GM19351 (cell line): Measurements from ENCODE around the gene MYO3B.
"Not testable (repeated sequence)": the region's sequence is repeated elsewhere in the genome, so short reads cannot be mapped to it uniquely, and the experiment has no call there.

Source experiments
- ATAC-seq: cut with Tn5 transposase; IDR thresholded peaks from one replicate; pipeline ENCODE4 v1.9.1; 2021; ENCODE audit warnings: mild to moderate bottlenecking, moderate library complexity; ENCODE audit not compliant: unreplicated experiment

The MYO3B gene

DNA sequence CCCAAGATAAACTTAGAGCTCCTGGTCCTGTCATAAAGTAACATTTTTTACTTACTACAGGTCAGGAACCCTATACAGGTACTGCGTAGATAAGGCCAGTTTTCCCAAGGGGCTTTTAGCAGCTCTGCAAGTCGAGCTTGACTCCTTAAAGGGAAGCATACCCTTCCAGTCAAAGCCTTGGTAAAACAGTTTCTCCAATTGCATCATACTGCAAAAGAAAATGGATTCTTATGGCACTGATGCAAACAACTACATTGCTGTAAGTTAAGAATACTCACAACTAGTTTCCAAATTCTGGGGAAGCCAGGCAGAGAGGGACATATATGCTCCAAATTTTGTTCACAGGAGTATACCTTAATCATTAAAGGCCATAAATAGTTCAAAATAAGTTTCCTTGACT is 31.0 kb downstream of the MYO3B start:
- ATAC-seq = no peak

DNA sequence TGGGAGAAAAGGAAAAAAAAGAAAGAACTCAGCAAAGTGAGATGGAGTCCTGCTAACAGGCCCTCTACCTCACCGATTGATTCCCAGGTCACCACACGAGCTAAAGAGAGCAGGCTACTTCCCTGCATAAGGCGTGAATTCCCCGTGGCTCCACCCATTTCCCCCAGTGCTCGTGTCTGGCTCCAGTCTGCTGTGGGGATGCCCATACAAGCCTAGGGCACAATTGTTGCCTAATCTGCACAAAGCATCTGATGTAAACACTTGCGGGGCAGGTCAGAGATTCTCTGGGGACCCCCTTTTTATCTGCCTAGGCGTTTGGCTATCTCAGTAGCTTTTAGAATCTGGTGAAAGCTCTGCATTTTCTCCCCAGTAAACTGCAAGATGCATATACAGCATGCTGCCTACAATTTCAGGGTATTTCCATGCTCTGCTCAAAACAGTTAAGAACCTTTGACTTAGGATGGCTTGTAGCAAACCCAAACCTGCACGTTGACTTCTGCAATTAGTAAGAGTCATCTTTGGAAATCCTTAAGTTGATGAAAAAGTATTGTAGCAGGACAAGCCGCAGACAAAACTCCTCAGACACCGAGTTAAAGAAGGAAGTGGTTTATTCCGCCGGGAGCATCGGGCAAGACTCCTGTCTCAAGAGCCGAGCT is 34.8 kb downstream of the MYO3B start:
- no peak for ATAC-seq

DNA sequence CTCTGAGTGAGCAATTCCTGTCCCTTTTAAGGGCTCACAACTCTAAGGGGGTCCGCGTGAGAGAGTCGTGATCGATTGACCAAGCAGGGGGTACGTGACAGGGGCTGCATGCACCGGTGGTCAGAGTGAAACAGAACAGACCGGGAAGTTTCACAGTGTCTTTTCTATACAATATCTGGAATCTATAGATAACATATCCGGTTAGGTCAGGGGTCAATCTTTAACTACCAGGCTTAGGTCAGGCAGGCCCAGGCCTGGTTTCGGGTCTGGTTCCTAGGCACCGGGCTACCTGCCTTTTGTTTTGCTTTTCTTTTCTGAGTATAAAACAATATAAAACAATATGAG is 35.3 kb downstream of the MYO3B start:
- ATAC-seq = not testable (repeated sequence)

DNA sequence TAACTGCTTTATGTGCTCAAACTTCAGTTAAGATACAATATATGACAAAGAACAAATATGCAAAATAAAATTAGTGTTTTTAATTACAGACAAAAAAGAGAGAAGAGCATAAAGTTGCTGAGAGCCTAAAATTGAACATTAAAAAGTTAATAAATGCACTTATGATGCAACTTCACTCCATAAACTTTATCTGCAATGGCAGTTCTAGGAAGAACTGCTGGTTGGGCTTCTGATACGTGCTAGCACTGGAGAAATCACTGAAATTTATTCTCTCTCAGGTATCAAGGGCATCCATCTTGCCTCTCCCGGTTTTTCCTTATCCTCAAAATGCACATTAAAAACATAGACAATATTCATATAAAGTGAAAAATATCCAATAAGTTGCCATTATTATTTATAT is 35.7 kb downstream of the MYO3B start:
- no peak for ATAC-seq

DNA sequence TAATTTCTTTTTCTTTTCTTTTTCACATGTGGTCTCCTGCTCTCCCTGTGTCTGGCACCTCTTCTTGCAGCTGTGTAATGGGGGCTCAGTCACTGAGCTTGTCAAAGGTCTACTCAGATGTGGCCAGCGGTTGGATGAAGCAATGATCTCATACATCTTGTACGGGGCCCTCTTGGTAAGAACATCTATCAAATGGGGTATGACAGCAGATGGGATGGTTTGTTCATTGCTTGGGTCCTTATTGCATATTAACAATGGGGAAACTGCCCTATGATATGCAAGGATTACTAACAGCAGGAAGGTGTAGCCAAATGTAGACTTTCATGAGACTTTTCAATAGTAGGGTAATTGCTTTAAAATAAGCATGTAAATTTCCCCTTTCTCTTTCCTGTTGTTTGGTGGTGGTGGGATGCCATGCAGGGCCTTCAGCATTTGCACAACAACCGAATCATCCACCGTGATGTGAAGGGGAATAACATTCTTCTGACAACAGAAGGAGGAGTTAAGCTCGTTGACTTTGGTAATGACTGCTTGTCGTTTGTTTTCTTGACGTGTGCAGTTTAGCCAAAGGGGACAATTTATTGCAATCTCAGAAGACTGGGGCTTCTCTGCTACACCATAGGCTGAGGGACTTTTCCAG is 36.5 kb downstream of the MYO3B start:
- ATAC-seq = no peak

DNA sequence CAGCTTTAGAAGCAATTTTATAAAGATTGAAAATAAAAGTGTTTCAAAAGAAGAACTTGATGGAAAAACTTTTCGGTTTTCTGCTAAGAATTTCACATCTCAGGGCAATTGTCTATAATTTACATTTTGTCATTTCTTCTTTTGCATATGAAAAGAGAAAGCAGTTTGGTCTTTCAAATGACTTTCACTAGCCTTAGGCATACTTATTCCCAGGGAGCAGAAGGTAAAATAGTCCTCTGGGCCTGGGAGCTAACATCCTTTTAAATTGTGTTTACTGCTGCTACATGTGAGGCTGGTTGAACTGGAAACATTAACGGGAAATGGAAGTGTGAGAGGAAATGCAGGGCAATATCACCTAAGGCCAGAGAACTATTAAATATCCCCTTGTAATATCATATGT is 37.1 kb downstream of the MYO3B start:
- no peak for ATAC-seq

DNA sequence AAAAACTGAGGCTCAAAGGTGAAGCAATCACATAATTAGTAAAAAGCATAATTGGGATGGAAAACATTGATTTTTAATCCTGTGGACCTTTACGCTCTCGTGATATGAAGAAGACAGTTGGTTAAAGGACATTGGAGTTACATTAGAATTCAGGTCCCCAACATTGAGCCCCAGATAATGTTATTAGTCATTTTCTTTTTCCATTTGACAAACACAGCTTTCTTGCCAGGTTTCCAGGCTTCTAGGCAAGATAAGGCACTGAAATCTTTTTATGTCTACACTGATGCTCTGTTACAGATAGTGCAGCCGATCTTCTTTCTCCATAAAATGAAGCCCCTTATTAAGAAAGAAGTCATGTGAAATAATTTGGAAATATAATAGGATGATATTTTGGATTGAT is 38.5 kb downstream of the MYO3B start:
- ATAC-seq = no peak

DNA sequence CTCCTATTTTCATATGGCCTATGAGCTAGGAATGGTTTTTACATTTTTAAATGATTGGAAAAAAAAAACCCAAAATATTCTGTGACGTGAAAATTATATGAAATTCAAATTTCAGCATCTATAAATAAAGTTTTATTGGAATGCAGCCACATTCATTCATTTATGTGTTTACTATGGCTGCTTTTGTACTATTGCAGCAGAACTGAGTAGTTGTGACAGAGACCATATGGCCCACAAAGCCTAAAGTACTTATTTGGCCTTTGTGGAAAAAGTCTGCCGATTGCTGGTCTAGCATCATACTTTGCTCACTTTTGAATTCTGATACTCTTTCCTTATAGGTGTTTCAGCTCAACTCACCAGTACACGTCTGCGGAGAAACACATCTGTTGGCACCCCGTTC is 39.0 kb downstream of the MYO3B start:
- ATAC-seq = no peak

DNA sequence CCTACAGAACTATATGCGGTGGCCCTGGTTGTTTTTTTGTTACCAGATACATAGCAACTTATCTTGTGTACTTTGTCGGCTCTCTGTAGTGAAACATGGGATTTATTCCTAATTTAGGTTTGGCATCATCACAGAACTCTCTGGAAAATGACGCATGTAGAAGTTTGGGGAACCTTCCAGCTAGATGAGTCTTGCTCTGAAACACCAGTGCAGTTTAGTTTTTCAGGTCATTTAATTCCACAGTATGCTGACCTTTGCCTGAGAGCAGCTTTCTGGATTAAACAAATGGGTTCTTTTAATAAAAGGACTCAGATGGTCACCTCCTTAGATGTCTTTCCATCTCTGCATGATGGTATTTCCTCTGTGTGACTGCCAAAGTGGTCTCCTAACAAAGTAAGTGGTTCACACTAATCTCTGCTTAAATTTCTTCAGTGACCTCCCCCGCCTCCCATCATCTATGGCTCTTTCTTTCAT is 39.9 kb downstream of the MYO3B start:
- no peak for ATAC-seq

DNA sequence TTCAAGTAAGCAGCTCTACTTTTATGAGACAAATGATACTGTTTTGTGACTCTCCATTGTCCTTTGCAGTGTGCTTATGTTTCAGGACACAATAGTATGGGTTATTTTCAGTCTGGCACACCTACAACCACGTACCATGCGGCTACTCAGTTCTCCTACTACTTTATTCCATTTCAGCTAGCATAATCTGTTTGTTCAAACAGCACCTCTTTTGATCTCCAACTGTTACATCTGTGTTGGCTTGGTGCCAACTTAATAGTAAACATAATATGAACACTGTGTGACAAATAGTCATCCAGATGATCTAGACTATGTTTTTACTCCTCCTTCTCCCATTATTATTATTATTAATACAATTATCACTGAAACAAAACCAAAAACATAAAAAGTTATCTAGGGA is 40.5 kb downstream of the MYO3B start:
- ATAC-seq = no peak

DNA sequence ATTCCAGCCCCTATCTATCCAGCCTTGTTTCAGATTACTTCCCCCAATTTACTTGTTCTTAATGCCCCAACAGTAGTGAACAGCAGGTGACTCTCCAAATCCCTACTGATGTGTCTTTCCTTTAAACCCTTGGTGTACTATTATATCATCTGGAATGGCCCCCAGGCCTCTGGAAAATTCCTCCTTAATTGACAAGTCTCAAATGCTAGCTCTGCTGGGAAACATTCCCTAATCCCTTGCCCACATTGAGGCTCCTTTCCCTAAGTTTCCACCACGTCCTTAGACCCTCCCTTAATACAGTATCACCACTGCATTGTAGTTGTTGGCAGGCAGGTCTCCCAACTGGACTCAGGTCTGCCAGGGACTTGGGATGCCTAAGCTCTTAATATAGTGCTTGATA is 41.0 kb downstream of the MYO3B start:
- ATAC-seq = no peak

DNA sequence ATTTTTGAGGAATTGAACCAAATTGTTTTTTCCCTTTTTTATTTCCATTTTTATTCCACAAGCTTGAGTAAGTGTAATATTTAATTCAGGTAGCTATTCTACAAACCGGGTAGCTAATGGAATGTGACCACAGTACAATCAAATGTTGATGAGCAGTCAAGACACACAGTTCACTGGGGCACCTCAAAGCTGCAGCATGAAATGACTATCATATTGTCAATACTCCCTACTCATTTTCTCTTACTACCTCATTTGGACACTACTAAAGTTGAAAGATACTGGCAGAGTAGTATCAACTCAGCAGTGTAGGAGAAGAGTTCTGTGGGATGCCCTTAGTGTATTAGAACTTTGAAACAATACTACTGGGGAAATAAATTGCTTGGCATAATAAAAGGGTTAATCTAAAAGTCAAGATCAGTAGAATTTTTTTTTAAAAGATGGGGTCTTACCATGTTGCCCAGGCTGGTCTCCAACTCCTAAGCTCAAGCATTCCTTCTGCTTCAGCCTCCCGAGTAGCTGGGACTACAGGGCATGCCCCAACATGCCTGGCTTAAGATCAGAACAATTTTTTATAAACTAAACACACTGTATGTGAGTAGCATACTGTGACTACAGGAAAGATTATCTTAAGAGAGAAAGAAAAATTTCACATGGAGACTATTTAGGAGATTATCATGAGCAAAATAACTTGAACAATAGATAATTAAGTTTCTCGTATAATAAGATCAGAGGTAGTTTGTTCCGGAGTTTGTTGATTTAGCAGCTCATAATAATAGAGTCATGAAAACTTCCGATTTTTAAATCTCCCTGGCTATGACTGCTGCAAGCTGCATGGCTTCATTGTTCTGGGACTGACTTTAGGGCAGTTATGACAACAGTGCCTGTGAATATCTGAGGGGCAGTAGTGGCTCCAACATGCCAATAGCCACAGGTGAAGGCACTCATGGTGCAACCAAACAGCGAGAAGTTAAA is 43.7 kb downstream of the MYO3B start:
- ATAC-seq = no peak

DNA sequence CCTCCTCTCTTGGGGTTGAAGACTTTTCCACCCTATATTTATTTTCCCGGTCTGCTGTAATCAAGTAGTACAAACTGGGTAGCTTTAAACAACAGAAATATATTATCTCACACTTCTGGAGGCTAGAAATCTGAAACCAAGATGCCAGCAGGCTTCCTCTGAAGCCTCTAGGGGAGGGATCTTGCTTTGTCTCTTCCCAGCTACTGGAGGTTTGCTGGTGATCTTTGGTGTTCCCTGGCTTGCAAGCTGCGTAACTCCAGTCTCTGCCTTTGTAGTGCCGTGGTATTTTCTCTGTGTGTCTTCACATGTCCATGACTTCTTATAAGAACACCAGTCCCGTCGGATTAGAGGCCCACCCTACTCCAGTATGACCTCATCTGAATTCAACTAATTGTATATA is 44.4 kb downstream of the MYO3B start:
- no peak for ATAC-seq

DNA sequence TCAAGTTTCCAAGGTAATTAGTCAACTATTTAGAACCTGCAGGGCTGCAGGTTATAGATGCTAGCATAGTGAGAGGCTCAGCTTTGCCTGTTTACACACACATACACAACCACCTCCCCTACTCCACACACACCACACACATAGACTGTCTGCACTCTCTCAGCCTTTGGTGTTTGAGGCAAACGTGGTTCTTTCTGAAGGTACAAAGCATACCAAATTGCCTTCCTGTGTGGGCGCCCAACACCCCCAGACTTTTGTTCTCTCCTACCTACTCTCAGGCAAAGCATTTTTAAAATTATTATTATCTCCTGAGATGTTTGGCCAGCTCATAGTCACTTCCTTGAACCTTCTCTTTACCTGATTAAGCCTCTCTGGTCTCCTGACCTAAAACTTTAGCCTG is 44.9 kb downstream of the MYO3B start:
- no peak for ATAC-seq

DNA sequence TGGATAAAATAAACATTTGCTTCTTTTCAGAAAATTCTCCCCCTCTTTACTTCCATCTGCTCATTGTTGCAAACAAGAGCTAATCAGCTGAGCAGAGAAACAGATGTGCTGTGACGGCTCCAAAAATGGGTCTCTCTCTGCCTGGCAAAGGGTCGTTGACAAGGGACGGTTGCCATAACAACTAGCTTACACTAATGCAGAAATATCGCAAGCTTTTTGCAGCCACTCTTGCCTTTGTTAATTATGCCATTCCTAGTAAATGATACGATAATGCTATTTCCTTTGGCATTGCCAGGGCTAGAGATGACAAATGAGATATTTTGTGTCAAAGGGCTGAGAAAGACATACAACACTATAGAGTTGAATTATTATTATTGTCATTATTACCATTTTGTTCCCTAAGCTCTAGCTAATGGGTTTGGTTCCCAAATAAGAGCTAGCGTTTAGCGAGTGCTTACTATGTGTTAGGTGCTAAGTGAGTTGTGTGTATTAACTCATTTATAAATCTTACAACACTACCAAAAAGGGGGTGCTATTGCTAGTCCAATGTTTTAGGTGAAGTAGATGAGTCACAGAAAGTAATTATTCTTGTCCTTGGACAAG is 46.8 kb downstream of the MYO3B start:
- ATAC-seq = no peak

DNA sequence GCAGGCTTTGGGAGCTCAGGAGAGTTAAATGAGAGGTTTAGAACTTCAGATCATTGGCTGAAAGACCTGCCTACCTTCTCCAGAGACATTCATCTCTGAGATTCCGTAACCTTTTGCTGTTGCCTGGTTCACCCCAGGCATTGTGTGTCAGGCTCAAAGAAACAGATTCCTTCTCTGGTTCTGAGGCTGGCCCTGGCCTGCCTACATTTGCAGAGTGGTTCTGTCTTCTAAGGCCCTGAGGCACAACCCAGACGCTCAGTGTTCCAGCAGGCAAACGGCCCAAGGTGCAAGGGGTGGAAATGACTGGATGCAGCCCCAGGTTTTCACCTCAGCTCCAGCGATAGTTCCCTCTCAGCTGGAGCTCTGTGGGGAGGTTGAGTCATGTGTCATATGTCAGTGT is 48.3 kb downstream of the MYO3B start:
- ATAC-seq = no peak

DNA sequence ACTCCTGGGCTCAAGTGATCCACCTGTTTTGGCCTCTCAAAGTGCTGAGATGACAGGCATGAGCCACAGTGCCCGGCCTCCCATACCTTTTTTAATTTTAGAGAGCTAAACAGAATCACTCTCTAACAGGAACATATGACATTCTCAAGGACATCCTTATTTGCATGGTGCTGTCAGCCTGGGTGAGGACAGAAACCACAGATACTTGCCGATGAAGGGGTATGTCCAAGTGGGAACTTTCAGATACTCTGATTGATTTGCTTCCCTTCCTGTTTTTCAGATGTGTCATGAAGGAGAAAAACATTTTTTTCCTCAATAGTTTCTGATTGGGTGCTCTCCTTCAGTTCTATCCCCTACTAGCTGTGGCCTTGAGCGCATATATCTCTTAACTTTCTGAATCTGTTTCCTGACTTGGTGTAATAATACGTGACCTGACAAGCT is 49.6 kb downstream of the MYO3B start:
- ATAC-seq = peak; percentile 78

DNA sequence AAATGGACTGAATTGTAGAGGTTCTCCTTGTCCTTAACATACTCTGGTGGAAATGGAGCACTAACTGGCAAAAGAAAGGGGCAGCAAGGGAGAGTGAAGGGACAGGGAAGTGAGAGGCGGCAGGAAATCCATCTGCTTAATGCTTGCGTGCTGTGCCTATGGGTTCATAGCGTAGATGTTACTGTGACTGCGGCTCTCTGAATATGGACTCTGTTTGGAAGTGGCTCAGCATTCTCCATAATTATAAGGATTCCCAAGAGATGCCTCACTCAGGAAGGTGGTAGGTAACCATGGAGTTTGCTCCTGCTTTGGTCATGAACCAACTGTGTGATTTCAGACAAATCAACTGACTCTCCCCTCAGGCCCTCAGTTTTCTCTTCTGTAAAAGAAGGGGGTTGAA is 50.0 kb downstream of the MYO3B start:
- no peak for ATAC-seq

DNA sequence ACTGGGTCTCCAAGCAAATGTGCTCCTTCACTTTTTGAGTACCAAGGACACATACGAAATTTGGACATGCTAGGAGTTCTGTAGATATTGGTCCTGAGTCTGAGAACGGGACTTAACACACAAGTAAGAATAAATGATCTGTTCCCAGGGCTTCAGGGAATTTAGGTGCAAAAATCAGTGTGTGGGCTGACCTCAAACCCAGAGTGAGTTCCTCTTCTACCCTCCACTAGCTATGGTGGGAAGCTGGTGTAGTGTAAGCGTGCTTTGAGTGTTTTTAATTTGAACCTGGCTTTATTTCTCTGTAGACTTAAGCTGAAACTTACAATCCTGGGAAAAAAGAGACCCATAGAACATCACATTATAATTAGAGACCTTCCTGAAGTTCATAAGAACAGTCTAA is 50.5 kb downstream of the MYO3B start:
- ATAC-seq = no peak

DNA sequence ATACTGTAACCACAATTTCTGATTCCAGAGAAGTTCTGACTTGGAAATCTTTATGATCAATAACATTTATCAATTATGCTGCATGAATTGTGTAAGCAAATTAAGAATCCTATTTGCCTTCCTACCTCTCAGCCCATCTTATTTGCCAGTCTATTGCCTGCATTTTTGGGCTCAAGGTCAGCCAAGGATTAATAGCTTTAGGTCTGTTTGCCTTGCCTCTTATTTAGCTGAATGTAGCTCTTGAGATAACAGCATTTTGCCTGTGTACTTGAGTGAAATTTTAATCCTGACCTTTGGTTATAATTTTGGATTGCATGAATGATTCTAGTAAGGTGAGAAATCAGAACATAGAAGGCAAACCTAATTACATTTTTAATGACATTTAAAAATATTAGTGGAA is 51.2 kb downstream of the MYO3B start:
- ATAC-seq = no peak

DNA sequence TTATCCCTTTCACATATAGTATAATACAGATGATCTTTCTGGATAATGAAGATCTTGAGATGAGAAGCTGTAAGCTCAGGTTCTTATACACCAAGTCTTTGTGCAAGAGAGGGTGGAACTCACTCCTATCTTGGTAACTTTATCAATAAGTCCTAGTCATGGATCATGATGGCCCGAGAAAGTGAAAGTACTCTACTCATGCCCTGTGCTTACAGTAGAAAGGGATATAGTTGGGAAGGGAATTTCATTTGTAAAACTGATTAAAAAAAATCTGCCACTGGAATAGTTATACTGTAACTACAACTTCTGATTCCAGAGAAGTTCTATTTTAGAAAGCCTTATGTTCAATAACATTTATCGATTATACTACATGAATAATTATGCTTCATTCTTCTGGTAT is 51.8 kb downstream of the MYO3B start:
- no peak for ATAC-seq
